GM12801 (cell line): Measurements from ENCODE around the gene OPCML.

Experiments
- CTCF ChIP-seq: IDR thresholded peaks from one replicate; pipeline ENCODE4 v1.5.1; 2011; ENCODE audit warnings: control low read depth; ENCODE audit not compliant: insufficient read length; ENCODE audit errors: extremely low read depth

The OPCML gene

GRCh38 chr11:133107136-133107535, 425.2 kb downstream of the OPCML start:
- TF ChIP-seq CTCF, result no peak

GRCh38 chr11:133106417-133106816, 425.9 kb downstream of the OPCML start:
- no peak for TF ChIP-seq CTCF

GRCh38 chr11:133104009-133104744, 428.1 kb downstream of the OPCML start:
- TF ChIP-seq CTCF, result no peak

GRCh38 chr11:133096981-133097380, 435.3 kb downstream of the OPCML start:
- no peak for TF ChIP-seq CTCF

- no peak for TF ChIP-seq CTCF
Measured at GRCh38 chr11:133086518-133086917, 445.8 kb downstream of the OPCML start.

- no peak for TF ChIP-seq CTCF
Measured at GRCh38 chr11:133082841-133083488, 449.3 kb downstream of the OPCML start.

GRCh38 chr11:133082453-133082781, 449.9 kb downstream of the OPCML start:
- TF ChIP-seq CTCF, result no peak
